Activated B cell treated with CpG ODN at 0.5 μM for 24 hours (primary cell): ENCODE measurements around the gene UBE3D. TPM values are rescaled to one million over a fixed set of nuclear protein-coding genes. Genes with fewer than 3 reads are reported as not detected.
"Not testable (repeated sequence)": the region's sequence is repeated elsewhere in the genome, so short reads cannot be mapped to it uniquely, and the experiment has no call there.

Experiments
- ATAC-seq: fragments of 200-7000 bp; cut with Tn5 transposase; one replicate; pipeline ENCODE4 v1.10.0; 2021; ENCODE audit warnings: low read depth, mild to moderate bottlenecking, moderate library complexity
- CTCF ChIA-PET: fragments of 350-600 bp; sonication (Branson Sonifier 250); formaldehyde crosslinking; loops from one replicate; lab custom pipeline; 2021; ENCODE audit warnings: antibody characterized with exemption; lab: Charles Lee
- POLR2A ChIA-PET: fragments of 350-600 bp; sonication (Branson Sonifier 250); formaldehyde crosslinking; loops from one replicate; lab custom pipeline; 2021; ENCODE audit warnings: antibody characterized with exemption; lab: Charles Lee
- DNase-seq: peaks from one replicate; pipeline ENCODE4 v3.0.0; 2022
- H3K27ac Mint-ChIP-seq: one replicate; pipeline ENCODE4 v1.8.0; 2020; ENCODE audit warnings: mixed read lengths
- H3K27me3 Mint-ChIP-seq: one replicate; pipeline ENCODE4 v1.8.0; 2021; ENCODE audit warnings: mixed read lengths
- H3K36me3 Mint-ChIP-seq: one replicate; pipeline ENCODE4 v1.8.0; 2021; ENCODE audit warnings: low read depth, mixed read lengths
- H3K4me1 Mint-ChIP-seq: one replicate; pipeline ENCODE4 v1.8.0; 2021; ENCODE audit warnings: mixed read lengths
- H3K4me3 Mint-ChIP-seq: one replicate; pipeline ENCODE4 v1.8.0; 2020; ENCODE audit warnings: mild to moderate bottlenecking, mixed read lengths
- H3K9me3 Mint-ChIP-seq: one replicate; pipeline ENCODE4 v1.8.0; 2020; ENCODE audit warnings: mixed read lengths
- intact Hi-C: fragments of 100-400 bp; cut with micrococcal nuclease; formaldehyde crosslinking; loops from one replicate; pipeline ENCODE4 v1.15.1; 2024
- total RNA-seq: library from RNA; stranded (reverse); gene quantifications from 2 replicates; pipeline ENCODE4 v1.2.3, GENCODE V29; 2022
- TF ChIP-seq, protein P1 (sequence below): fragments of 200-600 bp; IDR thresholded peaks from one replicate; pipeline ENCODE4 v1.8.0; 2022; ENCODE audit warnings: antibody characterized with exemption, mild to moderate bottlenecking

Gene UBE3D
- total RNA-seq, 1 donor from 2014 or later = 9.3 TPM

- Mint-ChIP-seq H3K36me3 (no peaks in the 10 kb centered on the region), H3K4me1 (no peaks in the 10 kb centered on the region), H3K4me3 (no peak overlapping the region), H3K27ac (no peak overlapping the region), H3K27me3 (no peaks in the 10 kb centered on the region), H3K9me3 (peaks cover 2% of the 10 kb centered on the region)
- no peak for ATAC-seq
- POLR2A ChIA-PET = no interaction called here
- intact Hi-C loops = no loop called here
- DNase-seq = no peak
- CTCF ChIA-PET = no interaction called here
- TF ChIP-seq, protein P1, sequence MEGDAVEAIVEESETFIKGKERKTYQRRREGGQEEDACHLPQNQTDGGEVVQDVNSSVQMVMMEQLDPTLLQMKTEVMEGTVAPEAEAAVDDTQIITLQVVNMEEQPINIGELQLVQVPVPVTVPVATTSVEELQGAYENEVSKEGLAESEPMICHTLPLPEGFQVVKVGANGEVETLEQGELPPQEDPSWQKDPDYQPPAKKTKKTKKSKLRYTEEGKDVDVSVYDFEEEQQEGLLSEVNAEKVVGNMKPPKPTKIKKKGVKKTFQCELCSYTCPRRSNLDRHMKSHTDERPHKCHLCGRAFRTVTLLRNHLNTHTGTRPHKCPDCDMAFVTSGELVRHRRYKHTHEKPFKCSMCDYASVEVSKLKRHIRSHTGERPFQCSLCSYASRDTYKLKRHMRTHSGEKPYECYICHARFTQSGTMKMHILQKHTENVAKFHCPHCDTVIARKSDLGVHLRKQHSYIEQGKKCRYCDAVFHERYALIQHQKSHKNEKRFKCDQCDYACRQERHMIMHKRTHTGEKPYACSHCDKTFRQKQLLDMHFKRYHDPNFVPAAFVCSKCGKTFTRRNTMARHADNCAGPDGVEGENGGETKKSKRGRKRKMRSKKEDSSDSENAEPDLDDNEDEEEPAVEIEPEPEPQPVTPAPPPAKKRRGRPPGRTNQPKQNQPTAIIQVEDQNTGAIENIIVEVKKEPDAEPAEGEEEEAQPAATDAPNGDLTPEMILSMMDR = no peak
Observed at GRCh38 chr6:82862543-82862942, 203.1 kb downstream of the UBE3D start.

- DNase-seq = no peak
- TF ChIP-seq, protein P1 = no peak
- no peak overlapping the region for H3K27ac Mint-ChIP-seq
- ATAC-seq = no peak
- intact Hi-C loops = no loop called here
- H3K4me1 Mint-ChIP-seq = no peaks in the 10 kb centered on the region
- no peaks in the 10 kb centered on the region for H3K27me3 Mint-ChIP-seq
- H3K9me3 Mint-ChIP-seq = peaks cover 4% of the 10 kb centered on the region
- POLR2A ChIA-PET = no interaction called here
- H3K36me3 Mint-ChIP-seq = no peaks in the 10 kb centered on the region
- H3K4me3 Mint-ChIP-seq = no peak overlapping the region
- CTCF ChIA-PET = no interaction called here
Observed at GRCh38 chr6:82861121-82861520, 204.5 kb downstream of the UBE3D start.

- DNase-seq, POLR2A ChIA-PET, H3K27ac Mint-ChIP-seq, H3K27me3 Mint-ChIP-seq, ATAC-seq, H3K36me3 Mint-ChIP-seq, intact Hi-C loops, H3K4me3 Mint-ChIP-seq, H3K4me1 Mint-ChIP-seq, CTCF ChIA-PET: not testable (repeated sequence)
- peaks cover 12% of the 10 kb centered on the region for H3K9me3 Mint-ChIP-seq
Observed at GRCh38 chr6:82856077-82856476, 209.6 kb downstream of the UBE3D start.

GRCh38 chr6:82852904-82853303, 212.7 kb downstream of the UBE3D start:
- H3K4me1 Mint-ChIP-seq, DNase-seq, H3K27me3 Mint-ChIP-seq, POLR2A ChIA-PET, CTCF ChIA-PET, ATAC-seq, H3K4me3 Mint-ChIP-seq, H3K36me3 Mint-ChIP-seq, H3K27ac Mint-ChIP-seq, intact Hi-C loops: not testable (repeated sequence)
- H3K9me3 Mint-ChIP-seq = peaks cover 12% of the 10 kb centered on the region

GRCh38 chr6:82843291-82843885, 222.3 kb downstream of the UBE3D start:
- CTCF ChIA-PET = no interaction called here
- DNase-seq (no peak), ATAC-seq (no peak)
- intact Hi-C loops = no loop called here
- no peaks in the 10 kb centered on the region for H3K4me1 Mint-ChIP-seq
- TF ChIP-seq, protein P1 = no peak
- H3K27me3 Mint-ChIP-seq = no peaks in the 10 kb centered on the region
- no peaks in the 10 kb centered on the region for H3K36me3 Mint-ChIP-seq
- H3K27ac Mint-ChIP-seq = no peak overlapping the region
- POLR2A ChIA-PET = no interaction called here
- H3K4me3 Mint-ChIP-seq = no peak overlapping the region
- no peaks in the 10 kb centered on the region for H3K9me3 Mint-ChIP-seq

DNA sequence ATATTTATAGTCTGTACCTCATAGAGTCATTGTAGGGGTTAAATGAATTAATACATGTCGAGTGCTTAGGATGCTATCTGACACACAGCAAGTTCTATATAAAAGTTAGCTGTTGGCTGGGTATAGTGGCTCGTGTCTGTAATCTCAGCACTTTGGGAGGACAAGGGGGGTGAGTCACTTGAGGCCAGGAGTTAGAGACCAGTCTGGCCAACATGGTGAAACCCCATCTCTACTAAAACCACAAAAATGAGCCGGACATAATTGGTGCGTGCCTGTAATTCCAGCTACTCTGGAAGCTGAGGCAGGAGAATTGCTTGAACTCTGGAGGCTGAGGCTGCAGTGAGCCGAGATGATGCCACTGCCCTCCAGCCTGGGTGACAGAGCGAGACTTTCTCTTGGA, 222.9 kb downstream of the UBE3D start:
- ATAC-seq = no peak
- TF ChIP-seq, protein P1 = no peak
- ChIA-PET POLR2A (no interaction called here), CTCF (no interaction called here)
- intact Hi-C loops = no loop called here
- Mint-ChIP-seq H3K36me3 (no peaks in the 10 kb centered on the region), H3K9me3 (no peaks in the 10 kb centered on the region), H3K4me1 (no peaks in the 10 kb centered on the region), H3K4me3 (no peak overlapping the region), H3K27me3 (no peaks in the 10 kb centered on the region), H3K27ac (no peak overlapping the region)
- DNase-seq = no peak

Other genes with a start within 250 kb of the UBE3D start
- gene DOP1A, start 1.8 kb upstream of the UBE3D start, total RNA-seq = 24.2 and 30.8 TPM in 2 replicates
- gene PGM3, start 127.4 kb upstream of the UBE3D start, total RNA-seq = 18.2 and 20.1 TPM in 2 replicates
- 1.7 and 1.8 TPM in 2 replicates for gene RWDD2A, start 127.5 kb upstream of the UBE3D start, total RNA-seq